Gastrocnemius medialis (tissue), 4 donors: ENCODE results near the gene ITGB5. TPM values are rescaled to one million over a fixed set of nuclear protein-coding genes. Genes with fewer than 3 reads are reported as not detected.
A peak's percentile ranks its signal among the peaks of the same experiment; 100 is the strongest.

ENCODE experiments used
- ATAC-seq, 2 donors: fragments of 150-250 bp; one replicate each; pipeline ENCODE4 v1.9.1; 2016
- DNase-seq, 2 donors: peaks; one replicate each; pipeline ENCODE4 v3.0.0-alpha.2; 2019
- H3K27ac ChIP-seq, 4 donors: fragments of 200-600 bp; sonication (generic); 1 replicate in 1 of 4; 2 replicates in 3 of 4; pipeline ENCODE4 v1.5.1; 2016 to 2018; ENCODE audit warnings: mild to moderate bottlenecking in 2 of 4, moderate library complexity in 1 of 4
- H3K27me3 ChIP-seq, 3 donors: fragments of 200-600 bp; sonication (generic) in 2 of 3; 1 replicate in 1 of 3; 2 replicates in 2 of 3; pipeline versions ENCODE4 v1.5.1 to v1.6.0; 2016 to 2019; ENCODE audit warnings: mild to moderate bottlenecking in 1 of 3, moderate library complexity in 1 of 3
- H3K36me3 ChIP-seq, 2 donors: fragments of 200-600 bp; sonication (generic) in 1 of 2; one replicate each; pipeline ENCODE4 v1.5.1; 2017 to 2018
- H3K4me1 ChIP-seq, 2 donors: fragments of 200-600 bp; sonication (generic) in 1 of 2; one replicate each; pipeline ENCODE4 v1.5.1; 2016 to 2017; ENCODE audit warnings: mild to moderate bottlenecking in 2 of 2
- H3K4me3 ChIP-seq, 4 donors: fragments of 200-600 bp; sonication (generic) in 3 of 4; 1 replicate in 1 of 4; 2 replicates in 3 of 4; pipeline ENCODE4 v1.5.1; 2016 to 2019; ENCODE audit warnings: mild to moderate bottlenecking in 2 of 4
- H3K9me3 ChIP-seq, 3 donors: fragments of 200-600 bp; sonication (generic) in 2 of 3; 1 replicate in 1 of 3; 2 replicates in 2 of 3; pipeline ENCODE4 v1.5.1; 2016 to 2019
- CTCF ChIP-seq, 5 experiments: fragments of 450-650 bp in 3 of 5; fragments of 200-600 bp in 2 of 5; sonication (generic) in 2 of 5; IDR thresholded peaks in 4 of 5; conservative IDR thresholded peaks in 1 of 5; 1 replicate in 4 of 5; 2 replicates in 1 of 5; pipeline ENCODE4 v1.5.1; 2016 to 2019; ENCODE audit warnings: antibody characterized with exemption in 5 of 5, mild to moderate bottlenecking in 3 of 5, moderate library complexity in 3 of 5
- POLR2A ChIP-seq, 2 donors: fragments of 450-650 bp; IDR thresholded peaks; one replicate each; pipeline ENCODE4 v1.6.1; 2017; ENCODE audit warnings: antibody characterized with exemption in 2 of 2, mild to moderate bottlenecking in 2 of 2, moderate library complexity in 2 of 2
- in situ Hi-C, 4 donors: fragments of 200-750 bp; cut with MboI; loops; one replicate each; pipeline versions ENCODE4 v1.15.0 to v1.8.0; 2017; ENCODE audit warnings: low sequenced_read_pairs in 4 of 4
- intact Hi-C: fragments of 100-400 bp; cut with DNase I; formaldehyde crosslinking; loops from one replicate; pipeline ENCODE4 v1.15.1; 2023; ENCODE audit warnings: low total_unique reads
- total RNA-seq, 4 donors: library from RNA; depleted of rRNA; stranded (reverse); fragments of >200 nt; gene quantifications; one replicate each; pipeline versions ENCODE4 v1.1.0 to v1.2.3, GENCODE V29; 2016

Gene ITGB5
- total RNA-seq, 4 donors from 2014 or later = 35.2 to 101 (median 71.3) TPM

- no peak overlapping the region for H3K4me3 ChIP-seq
- intact Hi-C loops (no loop called here), in situ Hi-C loops (no loop called here)
- peaks cover 21 to 27% of the 10 kb centered on the region in 2 donors for H3K4me1 ChIP-seq
- no peaks in the 10 kb centered on the region for H3K27me3 ChIP-seq
- peaks cover 0 to 14% of the 10 kb centered on the region in 2 donors for H3K36me3 ChIP-seq
- no peaks in the 10 kb centered on the region for H3K9me3 ChIP-seq
- DNase-seq (peak in 1 of 2 donors; percentile 31), ATAC-seq (no peak)
- H3K27ac ChIP-seq = peak overlapping the region in 1 of 4 donors; percentile 21
- TF ChIP-seq CTCF (IDR thresholded peaks at IDR 0.05 in 4 of 5, conservative IDR thresholded peaks at IDR 0.05 in 1 of 5) (no peak), POLR2A (IDR thresholded peaks at IDR 0.05) (no peak)
Observed at GRCh38 chr3:124876401-124876878, 10.7 kb downstream of the ITGB5 start.

- Histone ChIP-seq H3K27me3 (no peaks in the 10 kb centered on the region), H3K9me3 (no peaks in the 10 kb centered on the region), H3K36me3 (peaks cover 0 to 16% of the 10 kb centered on the region in 2 donors), H3K27ac (no peak overlapping the region), H3K4me1 (peaks cover 7 to 15% of the 10 kb centered on the region in 2 donors), H3K4me3 (no peak overlapping the region)
- no peak for ATAC-seq
- in situ Hi-C loops = no loop called here
- intact Hi-C loops = no loop called here
- TF ChIP-seq CTCF (IDR thresholded peaks at IDR 0.05 in 4 of 5, conservative IDR thresholded peaks at IDR 0.05 in 1 of 5) (no peak), POLR2A (IDR thresholded peaks at IDR 0.05) (no peak)
- DNase-seq = no peak
Observed at GRCh38 chr3:124873226-124873625, 13.9 kb downstream of the ITGB5 start.

GRCh38 chr3:124867511-124867910 lies 19.7 kb downstream of the ITGB5 start:
- Histone ChIP-seq H3K4me3 (no peak overlapping the region), H3K36me3 (peaks cover 0 to 13% of the 10 kb centered on the region in 2 donors), H3K27ac (no peak overlapping the region), H3K9me3 (no peaks in the 10 kb centered on the region), H3K27me3 (no peaks in the 10 kb centered on the region), H3K4me1 (no peaks in the 10 kb centered on the region)
- TF ChIP-seq POLR2A (IDR thresholded peaks at IDR 0.05) (no peak), CTCF (IDR thresholded peaks at IDR 0.05 in 4 of 5, conservative IDR thresholded peaks at IDR 0.05 in 1 of 5) (no peak)
- ATAC-seq = no peak
- in situ Hi-C loops = no loop called here
- no peak for DNase-seq
- intact Hi-C loops = no loop called here

GRCh38 chr3:124862006-124862405 lies 25.2 kb downstream of the ITGB5 start:
- in situ Hi-C loops (no loop called here), intact Hi-C loops (no loop called here)
- peaks cover 0 to under 1% of the 10 kb centered on the region in 2 donors for H3K36me3 ChIP-seq
- no peak for TF ChIP-seq CTCF (IDR thresholded peaks at IDR 0.05 in 4 of 5, conservative IDR thresholded peaks at IDR 0.05 in 1 of 5)
- TF ChIP-seq POLR2A (IDR thresholded peaks at IDR 0.05) = no peak
- peak overlapping the region in 3 of 4 donors; percentile 4 to 36 (median 33) for H3K27ac ChIP-seq
- H3K27me3 ChIP-seq = no peaks in the 10 kb centered on the region
- ATAC-seq = no peak
- peaks cover 10 to 12% of the 10 kb centered on the region in 2 donors for H3K4me1 ChIP-seq
- no peak overlapping the region for H3K4me3 ChIP-seq
- no peaks in the 10 kb centered on the region for H3K9me3 ChIP-seq
- no peak for DNase-seq

GRCh38 chr3:124861041-124861440 lies 26.1 kb downstream of the ITGB5 start:
- no peak for TF ChIP-seq CTCF (IDR thresholded peaks at IDR 0.05 in 4 of 5, conservative IDR thresholded peaks at IDR 0.05 in 1 of 5)
- no peak for TF ChIP-seq POLR2A (IDR thresholded peaks at IDR 0.05)
- no peak overlapping the region for H3K4me3 ChIP-seq
- intact Hi-C loops = no loop called here
- H3K27ac ChIP-seq = peak overlapping the region; percentile 14 to 69 (median 58)
- DNase-seq (no peak), ATAC-seq (peak in 1 of 2 donors; percentile 15)
- in situ Hi-C loops = no loop called here
- no peaks in the 10 kb centered on the region for H3K27me3 ChIP-seq
- peaks cover 0 to 9% of the 10 kb centered on the region in 2 donors for H3K36me3 ChIP-seq
- peaks cover 10 to 12% of the 10 kb centered on the region in 2 donors for H3K4me1 ChIP-seq
- H3K9me3 ChIP-seq = no peaks in the 10 kb centered on the region
